Testis (tissue), 3 donors: Measurements from ENCODE around the gene TOP3B. TPM values are rescaled to one million over a fixed set of nuclear protein-coding genes. Genes with fewer than 3 reads are reported as not detected.

Experiments
- DNase-seq: peaks from one replicate; pipeline ENCODE4 v3.0.0-alpha.2; 2019
- H3K27ac ChIP-seq, 2 donors: fragments of 200-600 bp; sonication (generic); one replicate each; pipeline ENCODE4 v1.5.1; 2019
- H3K27me3 ChIP-seq: fragments of 200-600 bp; sonication (generic); one replicate; pipeline ENCODE4 v1.5.1; 2019
- H3K36me3 ChIP-seq: fragments of 200-600 bp; sonication (generic); one replicate; pipeline ENCODE4 v1.5.1; 2017; ENCODE audit warnings: low read depth; ENCODE audit errors: missing control alignments
- H3K4me1 ChIP-seq: fragments of 200-600 bp; sonication (generic); one replicate; pipeline ENCODE4 v1.5.1; 2019
- H3K4me3 ChIP-seq, 2 donors: fragments of 200-600 bp; sonication (generic); one replicate each; pipeline ENCODE4 v1.5.1; 2017 to 2019
- H3K9me3 ChIP-seq: fragments of 200-600 bp; sonication (generic); one replicate; pipeline ENCODE4 v1.5.1; 2017
- POLR2A ChIP-seq: fragments of 450-650 bp; IDR thresholded peaks from one replicate; pipeline ENCODE4 v1.6.1; 2017; ENCODE audit warnings: antibody characterized with exemption, mild to moderate bottlenecking, moderate library complexity
- WGBS, 2 donors: methylation state at CpG; one replicate each; pipeline ENCODE4 v1.1.5; 2018; 5-methylcytosine and 5-hydroxymethylcytosine counted together
- intact Hi-C: fragments of 100-400 bp; cut with DNase I; formaldehyde crosslinking; loops from one replicate; pipeline ENCODE4 v1.15.1; 2023; ENCODE audit warnings: low total_unique reads
- polyA plus RNA-seq: library from polyadenylated mRNA; stranded (reverse); fragments of 350-450 nt; fragmentation: Illumina TruSeq; extraction: RNeasy Lipid Tissue Mini Kit (QIAGEN cat#74804); gene quantifications from one replicate; pipeline ENCODE4 v1.2.3, GENCODE V29; 2014; ENCODE audit warnings: low read depth, low replicate concordance; ENCODE audit not compliant: insufficient read depth
- total RNA-seq, 2 donors: library from RNA; depleted of rRNA; stranded (reverse); fragments of >200 nt; gene quantifications; one replicate each; pipeline ENCODE4 v1.2.3, GENCODE V29; 2016
- TF ChIP-seq, protein P1 (sequence below), 3 experiments: fragments of 450-650 bp in 2 of 3; fragments of 200-600 bp in 1 of 3; sonication (generic) in 1 of 3; IDR thresholded peaks; one replicate each; pipeline ENCODE4 v1.5.1; 2016 to 2019; ENCODE audit warnings: antibody characterized with exemption in 3 of 3, mild to moderate bottlenecking in 2 of 3, moderate library complexity in 1 of 3

The TOP3B gene
- total and polyA plus RNA-seq, 3 donors from 2014 or later, result 19.1 to 70.5 (median 65.5) TPM

DNA sequence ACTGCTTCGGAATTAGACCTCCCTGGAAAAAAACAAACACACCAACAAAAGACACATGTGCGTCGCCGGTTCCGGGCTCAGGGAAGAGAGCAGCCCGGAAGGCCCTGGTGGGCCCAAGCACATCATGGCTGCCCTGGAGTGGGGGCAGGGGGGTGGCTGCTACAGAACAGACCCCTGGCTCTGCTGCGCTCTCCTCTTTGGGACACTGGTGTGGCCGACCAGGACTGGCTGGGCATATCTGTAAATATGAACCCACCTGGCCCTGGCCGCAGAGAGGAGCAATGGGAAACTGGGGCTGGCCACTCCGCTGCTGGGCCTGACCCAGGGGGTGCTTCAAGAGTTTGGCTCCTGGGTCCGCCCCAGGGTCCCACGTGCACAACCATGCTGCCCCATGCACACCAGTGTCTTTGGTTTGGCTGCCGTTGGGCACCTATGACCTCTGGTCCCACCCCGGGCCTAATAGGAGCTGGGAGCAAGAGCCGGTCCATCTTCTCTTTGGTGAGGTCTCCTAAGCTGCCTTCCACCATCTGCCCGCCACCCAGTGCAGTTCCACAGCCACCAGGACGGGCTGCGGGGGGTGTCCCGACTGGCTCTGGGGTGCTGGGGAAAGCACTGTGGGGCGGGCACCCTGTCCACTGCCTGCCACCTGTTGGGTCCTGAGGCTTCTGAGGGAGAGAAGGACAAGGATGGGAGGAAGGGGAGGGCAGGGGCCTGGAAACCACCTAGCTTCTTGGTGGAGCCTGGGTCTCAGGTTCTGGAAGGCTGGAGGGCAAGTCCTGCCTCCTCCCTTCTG is 60.0 kb downstream of the TOP3B start:
- 93% methylated on average over 15 to 20 of the region's 20 CpGs for WGBS, 2 donors
- Histone ChIP-seq H3K27me3 (no peaks in the 10 kb centered on the region), H3K4me3 (no peak overlapping the region), H3K27ac (no peak overlapping the region), H3K36me3 (no peaks in the 10 kb centered on the region), H3K9me3 (no peaks in the 10 kb centered on the region), H3K4me1 (peaks cover 7% of the 10 kb centered on the region)
- no peak for DNase-seq
- intact Hi-C loops, result no loop called here
- no peak for TF ChIP-seq POLR2A
- TF ChIP-seq, protein P1, sequence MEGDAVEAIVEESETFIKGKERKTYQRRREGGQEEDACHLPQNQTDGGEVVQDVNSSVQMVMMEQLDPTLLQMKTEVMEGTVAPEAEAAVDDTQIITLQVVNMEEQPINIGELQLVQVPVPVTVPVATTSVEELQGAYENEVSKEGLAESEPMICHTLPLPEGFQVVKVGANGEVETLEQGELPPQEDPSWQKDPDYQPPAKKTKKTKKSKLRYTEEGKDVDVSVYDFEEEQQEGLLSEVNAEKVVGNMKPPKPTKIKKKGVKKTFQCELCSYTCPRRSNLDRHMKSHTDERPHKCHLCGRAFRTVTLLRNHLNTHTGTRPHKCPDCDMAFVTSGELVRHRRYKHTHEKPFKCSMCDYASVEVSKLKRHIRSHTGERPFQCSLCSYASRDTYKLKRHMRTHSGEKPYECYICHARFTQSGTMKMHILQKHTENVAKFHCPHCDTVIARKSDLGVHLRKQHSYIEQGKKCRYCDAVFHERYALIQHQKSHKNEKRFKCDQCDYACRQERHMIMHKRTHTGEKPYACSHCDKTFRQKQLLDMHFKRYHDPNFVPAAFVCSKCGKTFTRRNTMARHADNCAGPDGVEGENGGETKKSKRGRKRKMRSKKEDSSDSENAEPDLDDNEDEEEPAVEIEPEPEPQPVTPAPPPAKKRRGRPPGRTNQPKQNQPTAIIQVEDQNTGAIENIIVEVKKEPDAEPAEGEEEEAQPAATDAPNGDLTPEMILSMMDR (IDR thresholded peaks at IDR 0.05), result no peak

- 57 to 69% methylated on average over 8 of the region's 8 CpGs for WGBS, 2 donors
Observed at GRCh38 chr22:21921729-21922128, 60.9 kb downstream of the TOP3B start.

GRCh38 chr22:21921184-21921721 is 61.3 kb downstream of the TOP3B start:
- Histone ChIP-seq H3K27ac (no peak overlapping the region), H3K4me1 (peaks cover 18% of the 10 kb centered on the region), H3K4me3 (no peak overlapping the region), H3K9me3 (no peaks in the 10 kb centered on the region), H3K36me3 (no peaks in the 10 kb centered on the region), H3K27me3 (no peaks in the 10 kb centered on the region)
- intact Hi-C loops, result no loop called here
- TF ChIP-seq, protein P1 (IDR thresholded peaks at IDR 0.05), result no peak
- no peak for TF ChIP-seq POLR2A
- DNase-seq, result no peak
- WGBS, 2 donors, result 75 to 85% methylated on average over 9 to 13 of the region's 13 CpGs

More at GRCh38 chr22:21921729-21922128, 60.9 kb downstream of the TOP3B start:
- TF ChIP-seq POLR2A, result no peak
- TF ChIP-seq, protein P1 (IDR thresholded peaks at IDR 0.05), result no peak
- Histone ChIP-seq H3K4me3 (no peak overlapping the region), H3K27ac (no peak overlapping the region), H3K4me1 (peaks cover 14% of the 10 kb centered on the region), H3K36me3 (no peaks in the 10 kb centered on the region), H3K27me3 (no peaks in the 10 kb centered on the region), H3K9me3 (no peaks in the 10 kb centered on the region)
- DNase-seq, result no peak
- intact Hi-C loops, result no loop called here

DNA sequence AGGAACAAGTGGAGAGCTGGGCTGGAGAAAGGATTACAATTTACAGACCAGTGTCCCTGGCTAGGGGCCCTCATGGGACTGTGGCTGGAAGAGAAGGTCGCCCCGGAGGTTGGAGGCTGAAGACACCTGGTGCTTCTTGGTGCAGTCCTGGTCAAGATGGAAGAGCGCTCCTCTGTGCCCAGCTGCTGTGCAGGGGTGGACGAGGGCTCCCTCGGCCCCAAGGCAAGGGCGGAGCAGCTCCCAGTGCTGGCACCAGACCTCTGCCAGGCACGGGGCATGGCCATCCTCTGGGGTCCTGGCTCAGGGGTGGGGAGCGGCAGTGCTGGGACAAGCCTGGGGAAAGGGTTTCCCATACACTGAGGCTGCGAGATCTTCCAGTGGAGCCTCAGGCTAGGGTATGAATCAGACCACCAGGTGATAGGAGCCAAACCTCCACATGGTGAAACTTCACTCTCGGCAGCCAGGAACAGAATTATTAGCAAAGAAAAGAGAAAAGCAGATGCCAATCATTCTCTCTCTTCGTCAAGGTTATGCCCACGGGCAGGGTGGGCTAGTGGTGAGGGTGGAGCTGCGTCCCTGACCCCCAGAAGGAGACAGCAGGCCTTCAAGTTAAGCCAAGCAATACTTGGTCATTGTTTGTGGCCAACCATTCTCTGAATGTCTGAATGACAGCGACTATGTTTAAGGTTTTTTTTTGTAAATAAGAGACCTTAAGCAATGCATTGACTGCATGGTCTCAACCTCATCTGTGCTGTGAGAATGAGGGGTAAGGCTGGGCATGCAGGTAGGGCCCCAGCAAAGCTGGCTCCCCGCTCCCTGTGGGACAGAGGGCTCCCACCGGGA is 62.0 kb downstream of the TOP3B start:
- H3K27me3 ChIP-seq, result no peaks in the 10 kb centered on the region
- no peaks in the 10 kb centered on the region for H3K9me3 ChIP-seq
- WGBS, 2 donors, result 90 to 91% methylated on average over 9 to 16 of the region's 16 CpGs
- DNase-seq, result no peak
- no peaks in the 10 kb centered on the region for H3K36me3 ChIP-seq
- intact Hi-C loops, result no loop called here
- no peak overlapping the region for H3K27ac ChIP-seq
- H3K4me3 ChIP-seq, result no peak overlapping the region
- TF ChIP-seq, protein P1 (IDR thresholded peaks at IDR 0.05), result no peak
- no peak for TF ChIP-seq POLR2A
- peaks cover 24% of the 10 kb centered on the region for H3K4me1 ChIP-seq
